HFFc6 (cell line): ENCODE results near the gene NHEJ1. TPM values are rescaled to one million over a fixed set of nuclear protein-coding genes. Genes with fewer than 3 reads are reported as not detected.

Source experiments
- DNase-seq: peaks from one replicate; pipeline ENCODE4 v3.0.0-alpha.2; 2018
- H3K27ac Mint-ChIP-seq: 2 replicates; pipeline ENCODE4 v1.8.0; 2020; ENCODE audit warnings: mild to moderate bottlenecking, mixed read lengths
- H3K27me3 Mint-ChIP-seq: 2 replicates; pipeline ENCODE4 v1.8.0; 2021; ENCODE audit warnings: mild to moderate bottlenecking, moderate library complexity, mixed read lengths; ENCODE audit not compliant: insufficient read depth
- H3K36me3 Mint-ChIP-seq: 2 replicates; pipeline ENCODE4 v1.8.0; 2021; ENCODE audit warnings: low read depth, mixed read lengths
- H3K4me1 Mint-ChIP-seq: 2 replicates; pipeline ENCODE4 v1.8.0; 2020; ENCODE audit warnings: low read depth, mixed read lengths
- H3K4me3 Mint-ChIP-seq: 2 replicates; pipeline ENCODE4 v1.8.0; 2020; ENCODE audit warnings: mild to moderate bottlenecking, moderate library complexity, mixed read lengths
- H3K9me3 Mint-ChIP-seq: 2 replicates; pipeline ENCODE4 v1.8.0; 2020; ENCODE audit warnings: mild to moderate bottlenecking, mixed read lengths
- CTCF ChIP-seq: fragments of 200-600 bp; sonication (generic); IDR thresholded peaks from 2 replicates; pipeline ENCODE4 v1.5.0; 2021; ENCODE audit warnings: antibody characterized with exemption, mild to moderate bottlenecking
- total RNA-seq, 6 experiments: library from RNA; stranded (reverse); fragmentation: NEBNext Ultra II Directional; extraction: Animal tissue kit (Norgen Biotek cat#: 25700); gene quantifications; 2 replicates in 1 of 6; 3 replicates in 5 of 6; pipeline ENCODE4 v1.2.3, GENCODE V29; 2021

NHEJ1 gene
- total RNA-seq, 6 experiments from 2014 or later: 12.0 to 16.6 (median 14.1) TPM

- H3K36me3 Mint-ChIP-seq: peaks cover 14% of the 10 kb centered on the region
Measured at GRCh38 chr2:219072741-219073250, 87.8 kb downstream of the NHEJ1 start.

GRCh38 chr2:219071131-219071816, 89.3 kb downstream of the NHEJ1 start:
- peaks cover 8% of the 10 kb centered on the region; the same call in 1 of the 2 replicates for H3K36me3 Mint-ChIP-seq
- peak; percentile 38 for DNase-seq
- peaks cover 9% of the 10 kb centered on the region for H3K4me1 Mint-ChIP-seq
- no peak overlapping the region for H3K4me3 Mint-ChIP-seq
- H3K9me3 Mint-ChIP-seq: no peaks in the 10 kb centered on the region
- peaks cover 2% of the 10 kb centered on the region for H3K27me3 Mint-ChIP-seq
- TF ChIP-seq CTCF: no peak
- H3K27ac Mint-ChIP-seq: no peak overlapping the region

More at GRCh38 chr2:219072741-219073250, 87.8 kb downstream of the NHEJ1 start:
- no peak for DNase-seq
- Mint-ChIP-seq H3K4me3 (no peak overlapping the region), H3K27me3 (peaks cover 2% of the 10 kb centered on the region), H3K4me1 (peaks cover 9% of the 10 kb centered on the region), H3K27ac (no peak overlapping the region), H3K9me3 (no peaks in the 10 kb centered on the region)
- no peak for TF ChIP-seq CTCF

- H3K9me3 Mint-ChIP-seq: no peaks in the 10 kb centered on the region
- no peak for DNase-seq
- H3K27me3 Mint-ChIP-seq: peaks cover 21% of the 10 kb centered on the region
- no peaks in the 10 kb centered on the region for H3K36me3 Mint-ChIP-seq
- no peaks in the 10 kb centered on the region for H3K4me1 Mint-ChIP-seq
- H3K4me3 Mint-ChIP-seq: no peak overlapping the region
- H3K27ac Mint-ChIP-seq: no peak overlapping the region
- TF ChIP-seq CTCF: no peak
Measured at GRCh38 chr2:219065484-219065883, 95.1 kb downstream of the NHEJ1 start.

- no peak for DNase-seq
- no peak for TF ChIP-seq CTCF
- no peak overlapping the region for H3K4me3 Mint-ChIP-seq
- H3K27me3 Mint-ChIP-seq: peaks cover 49% of the 10 kb centered on the region
- peaks cover 15% of the 10 kb centered on the region for H3K4me1 Mint-ChIP-seq
- no peak overlapping the region for H3K27ac Mint-ChIP-seq
- H3K9me3 Mint-ChIP-seq: no peaks in the 10 kb centered on the region
- no peaks in the 10 kb centered on the region for H3K36me3 Mint-ChIP-seq
Measured at GRCh38 chr2:219062081-219062480, 98.5 kb downstream of the NHEJ1 start.

GRCh38 chr2:219060821-219061791, 99.5 kb downstream of the NHEJ1 start, which contains the start of gene IHH:
Gene IHH, minus strand, starts transcription at chr2:219060921. Its CDS starts 454 bp downstream, at chr2:219060467.
- Mint-ChIP-seq H3K27ac (no peak within 1 kb of the TSS), H3K36me3 (no peaks in the 10 kb centered on the region), H3K4me1 (peaks cover 15% of the 10 kb centered on the region), H3K9me3 (no peaks in the 10 kb centered on the region), H3K27me3 (peaks cover 50% of the 10 kb centered on the region), H3K4me3 (no peak within 1 kb of the TSS)
- no peak for DNase-seq
- no peak for TF ChIP-seq CTCF
